WTC11 (cell line): ENCODE measurements around the gene NELFCD. TPM values are rescaled to one million over a fixed set of nuclear protein-coding genes. Genes with fewer than 3 reads are reported as not detected.
A peak's percentile ranks its signal among the peaks of the same experiment; 100 is the strongest.

Source experiments
- ATAC-seq: fragments of 200-7000 bp; cut with Tn5 transposase; 2 replicates; pipeline ENCODE4 v1.10.0; 2021; ENCODE audit warnings: mild to moderate bottlenecking, moderate library complexity
- CTCF ChIA-PET: fragments of 300-600 bp; sonication (Branson Sonifier 250); formaldehyde crosslinking; loops from one replicate; lab custom pipeline; 2021; ENCODE audit warnings: antibody characterized with exemption; lab: Charles Lee
- POLR2A ChIA-PET: fragments of 350-600 bp; sonication (Branson Sonifier 250); formaldehyde crosslinking; loops from one replicate; lab custom pipeline; 2021; ENCODE audit warnings: antibody characterized with exemption; lab: Charles Lee
- DNase-seq: peaks from one replicate; pipeline ENCODE4 v3.0.0; 2021; ENCODE audit warnings: low spot score
- H3K27ac Mint-ChIP-seq: 2 replicates; pipeline ENCODE4 v1.8.0; 2021; ENCODE audit warnings: mixed read lengths
- H3K27me3 Mint-ChIP-seq: 2 replicates; pipeline ENCODE4 v1.8.0; 2021; ENCODE audit warnings: low read depth, mild to moderate bottlenecking, moderate library complexity, mixed read lengths
- H3K36me3 Mint-ChIP-seq: 2 replicates; pipeline ENCODE4 v1.8.0; 2021; ENCODE audit warnings: mixed read lengths
- H3K4me1 Mint-ChIP-seq: 2 replicates; pipeline ENCODE4 v1.8.0; 2022; ENCODE audit warnings: mixed read lengths
- H3K4me3 Mint-ChIP-seq: 2 replicates; pipeline ENCODE4 v1.8.0; 2021; ENCODE audit warnings: mild to moderate bottlenecking, moderate library complexity, mixed read lengths
- H3K9me3 Mint-ChIP-seq: 2 replicates; pipeline ENCODE4 v1.8.0; 2021; ENCODE audit warnings: mixed read lengths
- CREB1 ChIP-seq: sonication (generic); formaldehyde crosslinking; IDR thresholded peaks from 2 replicates; pipeline ENCODE4 v1.8.0; 2023; ENCODE audit warnings: mild to moderate bottlenecking, missing genetic modification reagents
- ELF4 ChIP-seq: sonication (generic); formaldehyde crosslinking; IDR thresholded peaks from 2 replicates; pipeline ENCODE4 v1.8.1; 2022; ENCODE audit warnings: low read depth, mild to moderate bottlenecking, moderate library complexity, missing genetic modification reagents
- ETV6 ChIP-seq: sonication (generic); formaldehyde crosslinking; IDR thresholded peaks from 2 replicates; pipeline ENCODE4 v1.8.1; 2022; ENCODE audit warnings: mild to moderate bottlenecking, missing genetic modification reagents
- FOXP1 ChIP-seq: sonication (generic); formaldehyde crosslinking; IDR thresholded peaks from 2 replicates; pipeline ENCODE4 v1.8.0; 2022; ENCODE audit warnings: missing genetic modification reagents, mild to moderate bottlenecking, moderate library complexity, borderline replicate concordance
- GTF2I ChIP-seq: fragments of 250-450 bp; sonication (Bioruptor Pico); conservative IDR thresholded peaks from 2 replicates; pipeline ENCODE4 v1.4.0; 2021; ENCODE audit warnings: mild to moderate bottlenecking
- JAZF1 ChIP-seq: fragments of 250-450 bp; sonication (Bioruptor Pico); IDR thresholded peaks from 2 replicates; pipeline ENCODE4 v1.9.0; 2021; ENCODE audit warnings: moderate library complexity, mild to moderate bottlenecking, inconsistent platforms
- KAT7 ChIP-seq: sonication (generic); formaldehyde crosslinking; IDR thresholded peaks from 2 replicates; pipeline ENCODE4 v1.8.1; 2023; ENCODE audit warnings: missing genetic modification reagents, mild to moderate bottlenecking, borderline replicate concordance
- MXD4 ChIP-seq: fragments of 250-450 bp; sonication (Bioruptor Pico); IDR thresholded peaks from 2 replicates; pipeline ENCODE4 v1.8.0; 2021; ENCODE audit warnings: mild to moderate bottlenecking, moderate library complexity, borderline replicate concordance
- NR3C1 ChIP-seq: sonication (generic); formaldehyde crosslinking; conservative IDR thresholded peaks from 2 replicates; pipeline ENCODE4 v1.8.1; 2023; ENCODE audit warnings: low read depth, mild to moderate bottlenecking, missing genetic modification reagents
- TCF7 ChIP-seq: sonication (generic); formaldehyde crosslinking; IDR thresholded peaks from 2 replicates; pipeline ENCODE4 v1.8.0; 2022; ENCODE audit warnings: mild to moderate bottlenecking, low read depth, missing genetic modification reagents, moderate library complexity
- TEAD1 ChIP-seq: sonication (generic); formaldehyde crosslinking; IDR thresholded peaks from 2 replicates; pipeline ENCODE4 v1.8.0; 2022; ENCODE audit warnings: mild to moderate bottlenecking, missing genetic modification reagents
- ZNF219 ChIP-seq: sonication (generic); formaldehyde crosslinking; IDR thresholded peaks from 2 replicates; pipeline ENCODE4 v1.8.0; 2023; ENCODE audit warnings: missing genetic modification reagents, mild to moderate bottlenecking, borderline replicate concordance
- total RNA-seq: library from RNA; stranded (reverse); gene quantifications from 3 replicates; pipeline ENCODE4 v1.2.3, GENCODE V29; 2021
- TF ChIP-seq, protein P1 (sequence below): fragments of 250-450 bp; sonication (Bioruptor Pico); IDR thresholded peaks from 2 replicates; pipeline ENCODE4 v1.9.0; 2021; ENCODE audit warnings: mild to moderate bottlenecking, borderline replicate concordance
- TF ChIP-seq, protein P2 (sequence below): sonication (generic); formaldehyde crosslinking; IDR thresholded peaks from 2 replicates; pipeline ENCODE4 v1.8.1; 2022; ENCODE audit warnings: mild to moderate bottlenecking, moderate library complexity, missing genetic modification reagents
- TF ChIP-seq, protein P3 (sequence below): sonication (generic); formaldehyde crosslinking; conservative IDR thresholded peaks from 2 replicates; pipeline ENCODE4 v1.8.1; 2023; ENCODE audit warnings: mild to moderate bottlenecking, low read depth, missing genetic modification reagents, moderate library complexity
- TF ChIP-seq, protein P4 (sequence below): sonication (generic); formaldehyde crosslinking; IDR thresholded peaks from 2 replicates; pipeline ENCODE4 v1.8.1; 2023; ENCODE audit warnings: mild to moderate bottlenecking, moderate library complexity, missing genetic modification reagents
- TF ChIP-seq, protein P5 (sequence below): sonication (generic); formaldehyde crosslinking; IDR thresholded peaks from 2 replicates; pipeline ENCODE4 v1.8.1; 2022; ENCODE audit warnings: mild to moderate bottlenecking, missing genetic modification reagents, moderate library complexity, borderline replicate concordance
- TF ChIP-seq, protein P6 (sequence below): sonication (generic); formaldehyde crosslinking; IDR thresholded peaks from 2 replicates; pipeline ENCODE4 v1.8.1; 2023; ENCODE audit warnings: mild to moderate bottlenecking, missing genetic modification reagents, moderate library complexity
- TF ChIP-seq, protein P7 (sequence below): sonication (generic); formaldehyde crosslinking; IDR thresholded peaks from 2 replicates; pipeline ENCODE4 v1.8.0; 2023; ENCODE audit warnings: mild to moderate bottlenecking, missing genetic modification reagents

NELFCD gene
- total RNA-seq, 1 experiment from 2014 or later: 66.9 TPM

DNA sequence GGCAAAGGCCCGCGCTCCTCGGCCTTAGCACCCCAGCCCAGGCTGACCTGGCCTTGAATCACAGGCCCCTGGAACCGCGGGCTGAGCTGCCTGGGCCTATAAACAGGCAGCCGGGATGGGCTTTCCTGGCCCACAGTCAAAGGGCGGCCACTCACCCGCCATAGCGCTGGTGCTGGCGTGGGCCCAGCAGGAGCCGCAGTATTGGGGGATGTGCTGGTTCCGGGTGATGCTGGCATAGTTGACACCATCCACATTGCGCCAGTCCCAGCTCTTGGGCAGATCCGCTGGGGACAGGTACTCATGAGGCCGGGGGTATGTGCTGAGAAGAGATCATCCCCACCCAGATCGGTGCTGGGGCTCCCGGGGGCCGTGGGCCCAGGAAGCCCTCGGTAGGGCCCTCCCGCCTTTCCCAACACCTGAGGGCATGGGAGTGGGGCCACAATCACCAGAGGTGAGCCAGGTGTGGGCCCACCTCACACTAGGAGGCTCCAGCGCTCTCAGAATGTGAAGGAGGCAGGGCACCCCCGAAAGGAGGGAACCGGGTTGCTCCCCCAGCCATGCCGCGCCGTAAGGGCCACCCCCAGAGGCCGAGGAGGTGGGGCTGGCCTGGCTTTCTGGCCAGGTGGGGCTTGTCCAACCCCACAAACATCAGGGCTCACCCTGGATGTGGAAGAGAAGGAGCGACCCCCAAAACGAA, 25.3 kb downstream of the NELFCD start (continued):
- TF ChIP-seq, protein P1, sequence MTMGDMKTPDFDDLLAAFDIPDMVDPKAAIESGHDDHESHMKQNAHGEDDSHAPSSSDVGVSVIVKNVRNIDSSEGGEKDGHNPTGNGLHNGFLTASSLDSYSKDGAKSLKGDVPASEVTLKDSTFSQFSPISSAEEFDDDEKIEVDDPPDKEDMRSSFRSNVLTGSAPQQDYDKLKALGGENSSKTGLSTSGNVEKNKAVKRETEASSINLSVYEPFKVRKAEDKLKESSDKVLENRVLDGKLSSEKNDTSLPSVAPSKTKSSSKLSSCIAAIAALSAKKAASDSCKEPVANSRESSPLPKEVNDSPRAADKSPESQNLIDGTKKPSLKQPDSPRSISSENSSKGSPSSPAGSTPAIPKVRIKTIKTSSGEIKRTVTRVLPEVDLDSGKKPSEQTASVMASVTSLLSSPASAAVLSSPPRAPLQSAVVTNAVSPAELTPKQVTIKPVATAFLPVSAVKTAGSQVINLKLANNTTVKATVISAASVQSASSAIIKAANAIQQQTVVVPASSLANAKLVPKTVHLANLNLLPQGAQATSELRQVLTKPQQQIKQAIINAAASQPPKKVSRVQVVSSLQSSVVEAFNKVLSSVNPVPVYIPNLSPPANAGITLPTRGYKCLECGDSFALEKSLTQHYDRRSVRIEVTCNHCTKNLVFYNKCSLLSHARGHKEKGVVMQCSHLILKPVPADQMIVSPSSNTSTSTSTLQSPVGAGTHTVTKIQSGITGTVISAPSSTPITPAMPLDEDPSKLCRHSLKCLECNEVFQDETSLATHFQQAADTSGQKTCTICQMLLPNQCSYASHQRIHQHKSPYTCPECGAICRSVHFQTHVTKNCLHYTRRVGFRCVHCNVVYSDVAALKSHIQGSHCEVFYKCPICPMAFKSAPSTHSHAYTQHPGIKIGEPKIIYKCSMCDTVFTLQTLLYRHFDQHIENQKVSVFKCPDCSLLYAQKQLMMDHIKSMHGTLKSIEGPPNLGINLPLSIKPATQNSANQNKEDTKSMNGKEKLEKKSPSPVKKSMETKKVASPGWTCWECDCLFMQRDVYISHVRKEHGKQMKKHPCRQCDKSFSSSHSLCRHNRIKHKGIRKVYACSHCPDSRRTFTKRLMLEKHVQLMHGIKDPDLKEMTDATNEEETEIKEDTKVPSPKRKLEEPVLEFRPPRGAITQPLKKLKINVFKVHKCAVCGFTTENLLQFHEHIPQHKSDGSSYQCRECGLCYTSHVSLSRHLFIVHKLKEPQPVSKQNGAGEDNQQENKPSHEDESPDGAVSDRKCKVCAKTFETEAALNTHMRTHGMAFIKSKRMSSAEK: no peak
- TF ChIP-seq, protein P2, sequence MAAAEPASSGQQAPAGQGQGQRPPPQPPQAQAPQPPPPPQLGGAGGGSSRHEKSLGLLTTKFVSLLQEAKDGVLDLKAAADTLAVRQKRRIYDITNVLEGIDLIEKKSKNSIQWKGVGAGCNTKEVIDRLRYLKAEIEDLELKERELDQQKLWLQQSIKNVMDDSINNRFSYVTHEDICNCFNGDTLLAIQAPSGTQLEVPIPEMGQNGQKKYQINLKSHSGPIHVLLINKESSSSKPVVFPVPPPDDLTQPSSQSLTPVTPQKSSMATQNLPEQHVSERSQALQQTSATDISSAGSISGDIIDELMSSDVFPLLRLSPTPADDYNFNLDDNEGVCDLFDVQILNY (CRISPR knock-in tag): no peak
- TF ChIP-seq, protein P3, sequence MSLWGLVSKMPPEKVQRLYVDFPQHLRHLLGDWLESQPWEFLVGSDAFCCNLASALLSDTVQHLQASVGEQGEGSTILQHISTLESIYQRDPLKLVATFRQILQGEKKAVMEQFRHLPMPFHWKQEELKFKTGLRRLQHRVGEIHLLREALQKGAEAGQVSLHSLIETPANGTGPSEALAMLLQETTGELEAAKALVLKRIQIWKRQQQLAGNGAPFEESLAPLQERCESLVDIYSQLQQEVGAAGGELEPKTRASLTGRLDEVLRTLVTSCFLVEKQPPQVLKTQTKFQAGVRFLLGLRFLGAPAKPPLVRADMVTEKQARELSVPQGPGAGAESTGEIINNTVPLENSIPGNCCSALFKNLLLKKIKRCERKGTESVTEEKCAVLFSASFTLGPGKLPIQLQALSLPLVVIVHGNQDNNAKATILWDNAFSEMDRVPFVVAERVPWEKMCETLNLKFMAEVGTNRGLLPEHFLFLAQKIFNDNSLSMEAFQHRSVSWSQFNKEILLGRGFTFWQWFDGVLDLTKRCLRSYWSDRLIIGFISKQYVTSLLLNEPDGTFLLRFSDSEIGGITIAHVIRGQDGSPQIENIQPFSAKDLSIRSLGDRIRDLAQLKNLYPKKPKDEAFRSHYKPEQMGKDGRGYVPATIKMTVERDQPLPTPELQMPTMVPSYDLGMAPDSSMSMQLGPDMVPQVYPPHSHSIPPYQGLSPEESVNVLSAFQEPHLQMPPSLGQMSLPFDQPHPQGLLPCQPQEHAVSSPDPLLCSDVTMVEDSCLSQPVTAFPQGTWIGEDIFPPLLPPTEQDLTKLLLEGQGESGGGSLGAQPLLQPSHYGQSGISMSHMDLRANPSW (CRISPR knock-in tag): no peak
- TF ChIP-seq JAZF1 (CRISPR knock-in tag) (no peak), TCF7 (CRISPR knock-in tag) (no peak)
- TF ChIP-seq, protein P4, sequence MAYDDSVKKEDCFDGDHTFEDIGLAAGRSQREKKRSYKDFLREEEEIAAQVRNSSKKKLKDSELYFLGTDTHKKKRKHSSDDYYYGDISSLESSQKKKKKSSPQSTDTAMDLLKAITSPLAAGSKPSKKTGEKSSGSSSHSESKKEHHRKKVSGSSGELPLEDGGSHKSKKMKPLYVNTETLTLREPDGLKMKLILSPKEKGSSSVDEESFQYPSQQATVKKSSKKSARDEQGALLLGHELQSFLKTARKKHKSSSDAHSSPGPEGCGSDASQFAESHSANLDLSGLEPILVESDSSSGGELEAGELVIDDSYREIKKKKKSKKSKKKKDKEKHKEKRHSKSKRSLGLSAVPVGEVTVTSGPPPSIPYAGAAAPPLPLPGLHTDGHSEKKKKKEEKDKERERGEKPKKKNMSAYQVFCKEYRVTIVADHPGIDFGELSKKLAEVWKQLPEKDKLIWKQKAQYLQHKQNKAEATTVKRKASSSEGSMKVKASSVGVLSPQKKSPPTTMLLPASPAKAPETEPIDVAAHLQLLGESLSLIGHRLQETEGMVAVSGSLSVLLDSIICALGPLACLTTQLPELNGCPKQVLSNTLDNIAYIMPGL (CRISPR knock-in tag): no peak

DNA sequence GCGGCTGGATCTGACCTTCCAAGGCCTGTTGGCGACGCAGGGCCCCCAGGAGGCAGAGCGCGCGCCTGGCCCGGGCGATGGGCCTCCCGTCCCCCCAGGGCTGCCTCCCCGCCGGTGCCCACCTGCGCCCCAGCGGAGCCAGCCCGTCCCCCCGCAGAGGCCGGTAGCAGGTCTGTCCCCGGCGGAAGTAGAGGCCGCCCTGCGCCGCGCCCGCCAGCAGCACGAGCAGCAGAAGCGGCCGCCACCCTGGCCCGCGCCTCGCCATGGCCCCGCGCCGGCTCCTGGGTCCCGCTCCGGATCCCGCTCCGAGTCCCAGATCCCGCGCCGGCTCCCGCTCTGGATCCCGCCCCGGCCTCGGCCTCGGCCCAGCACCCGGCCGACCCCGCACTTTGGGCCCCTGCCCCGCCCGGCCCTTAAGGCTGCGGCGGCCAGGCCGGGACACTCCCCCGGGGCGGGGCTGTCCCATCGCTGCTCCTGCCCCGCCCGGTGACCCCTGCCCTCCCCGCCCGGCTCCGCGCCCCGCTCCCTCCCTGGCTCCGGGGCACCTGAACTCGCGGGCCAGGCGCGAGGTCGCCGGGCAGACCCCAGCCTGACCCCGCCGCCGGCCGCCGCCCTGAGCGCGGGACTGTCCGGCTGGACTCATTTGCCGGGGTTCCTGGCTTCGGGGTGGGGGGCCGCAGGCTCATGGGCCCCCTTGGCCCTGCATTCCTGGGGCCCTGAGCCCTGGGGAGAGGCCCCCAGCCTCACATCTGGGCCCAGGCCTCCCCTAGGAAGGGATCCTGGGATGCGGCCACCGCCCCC, 26.0 kb downstream of the NELFCD start, which contains the start of gene CTSZ:
Gene CTSZ, minus strand, starts transcription at position 391 of the 801 bp plus-strand sequence. Its CDS starts 126 bp downstream, at position 265.
- CTCF ChIA-PET: no interaction called here
- peaks cover 26% of the 10 kb centered on the region for H3K4me1 Mint-ChIP-seq
- peak; percentile 85 for ATAC-seq
- TF ChIP-seq MXD4: no peak
- TF ChIP-seq KAT7 (CRISPR knock-in tag): no peak
- TF ChIP-seq ZNF219 (CRISPR knock-in tag): no peak
- no peak for TF ChIP-seq NR3C1
- TF ChIP-seq FOXP1 (CRISPR knock-in tag): 0 out of 2 replicates have a peak, but pooled peaks have one; percentile 48
- no peak for TF ChIP-seq TCF7 (CRISPR knock-in tag)
- no peak for TF ChIP-seq TEAD1 (CRISPR knock-in tag)
- TF ChIP-seq GTF2I: no peak
- TF ChIP-seq ELF4: no peak
- no peak for TF ChIP-seq CREB1 (CRISPR knock-in tag)
- TF ChIP-seq ETV6: 0 out of 2 replicates have a peak, but pooled peaks have one; percentile 7
- TF ChIP-seq, protein P5, sequence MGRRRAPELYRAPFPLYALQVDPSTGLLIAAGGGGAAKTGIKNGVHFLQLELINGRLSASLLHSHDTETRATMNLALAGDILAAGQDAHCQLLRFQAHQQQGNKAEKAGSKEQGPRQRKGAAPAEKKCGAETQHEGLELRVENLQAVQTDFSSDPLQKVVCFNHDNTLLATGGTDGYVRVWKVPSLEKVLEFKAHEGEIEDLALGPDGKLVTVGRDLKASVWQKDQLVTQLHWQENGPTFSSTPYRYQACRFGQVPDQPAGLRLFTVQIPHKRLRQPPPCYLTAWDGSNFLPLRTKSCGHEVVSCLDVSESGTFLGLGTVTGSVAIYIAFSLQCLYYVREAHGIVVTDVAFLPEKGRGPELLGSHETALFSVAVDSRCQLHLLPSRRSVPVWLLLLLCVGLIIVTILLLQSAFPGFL: no peak
- TF ChIP-seq, protein P6, sequence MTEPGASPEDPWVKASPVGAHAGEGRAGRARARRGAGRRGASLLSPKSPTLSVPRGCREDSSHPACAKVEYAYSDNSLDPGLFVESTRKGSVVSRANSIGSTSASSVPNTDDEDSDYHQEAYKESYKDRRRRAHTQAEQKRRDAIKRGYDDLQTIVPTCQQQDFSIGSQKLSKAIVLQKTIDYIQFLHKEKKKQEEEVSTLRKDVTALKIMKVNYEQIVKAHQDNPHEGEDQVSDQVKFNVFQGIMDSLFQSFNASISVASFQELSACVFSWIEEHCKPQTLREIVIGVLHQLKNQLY (CRISPR knock-in tag): no peak
- TF ChIP-seq, protein P7, sequence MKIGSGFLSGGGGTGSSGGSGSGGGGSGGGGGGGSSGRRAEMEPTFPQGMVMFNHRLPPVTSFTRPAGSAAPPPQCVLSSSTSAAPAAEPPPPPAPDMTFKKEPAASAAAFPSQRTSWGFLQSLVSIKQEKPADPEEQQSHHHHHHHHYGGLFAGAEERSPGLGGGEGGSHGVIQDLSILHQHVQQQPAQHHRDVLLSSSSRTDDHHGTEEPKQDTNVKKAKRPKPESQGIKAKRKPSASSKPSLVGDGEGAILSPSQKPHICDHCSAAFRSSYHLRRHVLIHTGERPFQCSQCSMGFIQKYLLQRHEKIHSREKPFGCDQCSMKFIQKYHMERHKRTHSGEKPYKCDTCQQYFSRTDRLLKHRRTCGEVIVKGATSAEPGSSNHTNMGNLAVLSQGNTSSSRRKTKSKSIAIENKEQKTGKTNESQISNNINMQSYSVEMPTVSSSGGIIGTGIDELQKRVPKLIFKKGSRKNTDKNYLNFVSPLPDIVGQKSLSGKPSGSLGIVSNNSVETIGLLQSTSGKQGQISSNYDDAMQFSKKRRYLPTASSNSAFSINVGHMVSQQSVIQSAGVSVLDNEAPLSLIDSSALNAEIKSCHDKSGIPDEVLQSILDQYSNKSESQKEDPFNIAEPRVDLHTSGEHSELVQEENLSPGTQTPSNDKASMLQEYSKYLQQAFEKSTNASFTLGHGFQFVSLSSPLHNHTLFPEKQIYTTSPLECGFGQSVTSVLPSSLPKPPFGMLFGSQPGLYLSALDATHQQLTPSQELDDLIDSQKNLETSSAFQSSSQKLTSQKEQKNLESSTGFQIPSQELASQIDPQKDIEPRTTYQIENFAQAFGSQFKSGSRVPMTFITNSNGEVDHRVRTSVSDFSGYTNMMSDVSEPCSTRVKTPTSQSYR (CRISPR knock-in tag): no peak

More for the DNA sequence above, 26.0 kb downstream of the NELFCD start, which contains the start of gene CTSZ:
- Mint-ChIP-seq H3K9me3 (no peaks in the 10 kb centered on the region), H3K4me3 (peak within 1 kb of the TSS; percentile 64), H3K36me3 (no peaks in the 10 kb centered on the region), H3K27ac (no peak within 1 kb of the TSS), H3K27me3 (peaks cover 28% of the 10 kb centered on the region)
- POLR2A ChIA-PET: no interaction called here
- DNase-seq: peak; percentile 61
